ENCODE measurements around the gene FAM170B. TPM values are rescaled to one million over a fixed set of nuclear protein-coding genes. Genes with fewer than 3 reads are reported as not detected.
A peak's percentile ranks its signal among the peaks of the same experiment; 100 is the strongest.

The FAM170B gene
- polyA plus RNA-seq (ENCODE audit: insufficient read length in 10 of 10), result under 1 TPM in 1 of 10 donors, not detected in 9; 0.08 TPM
- long read RNA-seq, donor 1, result 0 reads
- long read RNA-seq, donor 2, result 0 reads
- long read RNA-seq, donor 3, result 0 reads
- long read RNA-seq, donor 4, result 0 reads
- long read RNA-seq, donor 5, result 0 reads
- long read RNA-seq, donor 6, result 0 reads
- long read RNA-seq, donor 7, result 0 reads
- long read RNA-seq, donor 8, result 0 reads
- long read RNA-seq, donor 9, result 0 reads

DNA sequence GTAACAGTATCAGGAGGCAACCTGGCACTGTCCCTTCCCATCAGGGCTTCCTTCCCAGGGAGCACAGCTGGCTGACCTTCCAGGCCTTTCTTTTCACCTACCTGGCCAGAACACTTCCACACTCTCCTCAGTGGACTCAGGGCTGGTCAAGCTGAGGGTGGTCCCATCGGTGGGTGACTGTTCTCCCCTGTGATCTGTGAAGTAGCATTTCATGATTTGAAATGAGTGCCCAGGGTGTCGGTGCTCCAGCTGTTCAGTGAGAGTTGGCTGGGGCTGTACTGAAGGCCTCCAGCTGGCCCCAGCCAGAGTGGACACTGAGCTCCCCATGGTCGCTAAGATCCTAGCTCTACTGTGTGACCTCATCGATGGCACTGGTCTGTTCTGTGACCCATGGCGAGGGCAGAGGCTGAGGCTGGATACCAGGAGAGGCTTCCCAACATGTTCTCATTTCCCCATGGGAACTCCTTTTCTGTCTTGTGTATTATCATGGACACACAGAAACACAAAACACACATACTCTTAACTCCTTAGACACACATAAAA, at the start of gene FAM170B:
TSS of gene FAM170B (minus strand) at position 316 of the 543 bp plus-strand sequence. CDS start at position 213, 103 bp downstream.
- DNase-seq, result no peak

DNA sequence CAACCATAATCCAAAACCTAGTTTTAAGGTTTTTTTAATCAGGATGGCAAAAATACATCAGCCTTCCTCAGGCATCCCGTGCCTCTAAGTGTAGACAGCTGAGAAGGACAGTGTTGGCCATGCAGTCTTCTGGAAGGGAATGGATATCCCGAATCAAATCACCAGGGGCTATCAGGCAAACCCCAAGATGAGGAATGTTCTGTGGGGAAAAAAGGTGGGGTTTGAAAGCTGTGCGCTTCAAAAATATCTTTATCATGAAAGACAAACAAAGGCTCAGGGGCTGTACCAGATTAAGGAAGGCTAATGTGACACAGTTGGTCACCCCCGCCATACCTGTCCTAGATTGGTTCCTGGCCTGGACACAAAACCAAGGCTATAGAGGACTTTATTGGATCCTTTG, 49.0 kb upstream of the FAM170B start:
- no peak for DNase-seq

DNA sequence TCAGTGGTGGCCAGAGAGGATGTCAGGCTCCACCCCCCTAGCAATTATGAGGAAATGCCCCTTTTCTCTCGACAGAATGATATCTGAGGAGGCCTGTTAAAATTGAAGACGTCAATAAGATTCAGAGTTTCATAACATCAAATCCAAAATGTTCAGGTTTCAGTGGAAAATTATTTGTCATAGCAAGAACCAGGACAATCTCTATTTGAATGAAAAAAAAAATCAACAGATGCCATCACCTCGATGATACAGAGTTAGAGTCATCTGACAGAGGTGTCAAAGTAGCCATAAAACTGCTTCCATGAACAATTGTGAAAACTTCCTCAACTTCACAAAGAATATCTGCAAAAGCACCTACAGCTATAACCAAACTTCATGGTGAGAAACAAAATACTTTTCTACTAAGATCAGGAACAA, 46.6 kb upstream of the FAM170B start:
- DNase-seq, result no peak

DNA sequence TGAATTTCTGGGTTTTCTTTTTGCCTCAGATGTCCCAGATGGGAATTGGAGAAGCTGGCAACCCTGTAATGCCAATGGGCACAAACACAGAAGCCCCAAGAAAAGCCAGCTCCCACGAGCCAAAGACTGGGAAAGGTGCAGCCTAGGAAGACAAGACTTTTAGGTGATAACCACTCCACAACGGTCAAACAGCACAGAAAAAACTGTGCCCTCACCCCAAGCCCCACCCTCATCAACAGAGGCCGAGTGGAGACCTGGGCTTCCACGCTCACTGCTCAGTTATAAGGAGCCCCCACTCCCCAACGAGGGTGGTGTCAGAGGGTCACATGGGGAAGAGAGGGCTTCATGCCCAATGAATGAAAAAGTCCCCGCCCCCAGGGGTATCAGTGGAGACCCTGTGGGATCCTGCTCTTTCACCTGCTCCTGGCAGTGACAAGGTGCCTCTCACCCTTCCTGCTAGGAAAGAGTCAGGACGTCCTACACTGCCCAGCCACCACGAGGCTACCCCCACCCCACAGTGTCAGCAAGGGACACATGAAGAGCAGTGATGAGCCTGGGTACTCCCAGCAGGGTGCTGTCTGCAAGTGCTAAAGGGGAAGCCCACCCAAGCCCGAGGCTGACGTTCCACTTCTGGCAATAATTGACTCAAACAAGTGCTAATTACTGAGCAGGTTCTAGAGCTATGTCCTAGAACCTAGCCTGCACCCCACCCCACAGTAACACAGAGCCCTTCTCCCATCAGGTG, 46.0 kb upstream of the FAM170B start:
- no peak for DNase-seq

DNA sequence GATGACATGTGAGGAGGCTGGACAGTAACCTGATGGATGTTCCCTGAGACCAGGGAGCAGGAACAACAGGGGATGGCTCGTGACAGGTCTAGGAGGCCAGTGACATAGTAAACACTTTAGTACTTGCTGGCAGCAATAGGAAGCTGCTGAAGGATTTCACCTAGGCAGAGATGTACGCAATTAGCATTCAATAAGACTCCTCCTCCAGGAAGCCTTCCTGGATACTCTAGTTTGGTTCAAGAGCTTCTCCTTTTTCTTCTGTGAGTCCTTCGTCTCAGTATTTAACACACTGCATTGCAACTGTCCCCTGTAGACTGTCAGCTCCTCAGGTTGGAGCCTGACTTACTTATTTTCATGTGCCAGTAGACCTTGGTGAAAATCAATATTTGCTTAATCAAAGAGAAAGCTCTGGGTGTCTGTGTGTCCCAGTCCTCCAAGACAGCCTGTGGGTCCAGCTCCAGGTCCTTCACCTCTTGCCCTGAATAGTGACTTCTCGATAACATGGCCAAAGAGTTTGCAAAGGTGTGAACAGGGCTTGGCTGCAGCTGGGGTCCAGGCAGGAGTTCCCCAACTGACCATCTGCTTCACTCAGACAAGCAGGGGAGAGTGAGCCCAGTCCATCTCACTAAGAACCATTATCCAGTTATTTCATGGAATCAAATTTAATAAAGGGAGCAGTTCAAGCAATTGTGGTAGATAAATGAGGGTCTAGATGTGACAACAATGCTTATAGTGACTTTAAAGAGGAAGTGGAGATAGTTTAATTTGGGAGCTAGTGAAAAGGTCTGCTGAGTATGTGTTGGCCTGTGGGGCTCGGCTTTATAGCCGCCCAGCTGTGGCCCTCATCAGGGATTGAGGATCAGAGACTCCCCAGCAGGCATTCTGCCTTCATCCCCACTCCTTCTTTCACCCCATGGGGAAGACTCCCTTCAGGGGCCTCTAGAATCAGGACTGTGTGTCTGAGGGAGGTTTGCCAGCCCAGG, 45.0 kb upstream of the FAM170B start:
- no peak for DNase-seq

DNA sequence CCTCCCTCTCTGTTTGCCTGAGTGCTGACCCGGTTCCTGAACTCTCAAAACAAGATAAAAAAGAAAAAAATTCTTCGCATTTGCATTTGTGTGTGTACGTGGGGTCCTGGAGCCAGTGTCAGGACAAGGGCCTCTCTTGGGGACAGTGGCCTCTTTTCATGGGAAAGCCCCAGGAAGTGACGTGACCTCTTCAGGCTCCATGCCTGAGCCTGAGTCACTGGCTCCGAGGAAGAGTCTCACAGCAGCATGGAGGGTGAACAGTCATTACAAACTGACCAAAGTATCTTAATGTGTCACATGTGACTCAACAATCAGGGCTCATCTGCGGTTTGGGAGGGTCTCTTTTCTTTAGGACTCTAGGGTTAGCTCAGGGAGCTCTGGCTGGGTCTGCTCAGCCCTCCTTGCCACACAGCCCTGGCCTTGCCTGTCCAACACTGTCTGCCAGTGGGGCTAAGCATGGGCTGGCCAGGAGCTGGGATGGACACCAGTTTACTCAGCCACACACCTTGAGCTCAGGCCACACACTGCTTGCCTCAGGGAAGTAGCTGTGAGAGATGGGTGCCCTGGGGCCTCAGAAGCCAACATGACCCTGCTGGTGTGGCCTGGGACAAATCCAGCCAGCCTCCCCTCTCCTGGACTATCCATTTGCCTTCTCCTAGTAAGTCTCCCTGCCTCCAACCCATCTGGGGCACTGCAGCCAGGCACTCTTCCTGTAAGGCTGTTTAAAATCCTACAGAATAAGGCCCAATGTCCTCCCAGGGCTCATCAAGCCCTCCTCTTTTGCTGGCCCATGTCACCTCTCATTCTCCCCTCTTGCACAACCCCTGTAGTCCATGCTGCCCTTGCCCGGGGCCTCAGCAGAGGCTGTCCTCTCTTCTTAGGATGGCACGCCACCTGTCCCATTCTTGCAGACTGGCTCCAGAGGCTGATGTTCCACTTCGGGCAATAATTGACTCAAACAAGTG, 43.9 kb upstream of the FAM170B start:
- peak; percentile 54 to 81 (median 73) for DNase-seq

DNA sequence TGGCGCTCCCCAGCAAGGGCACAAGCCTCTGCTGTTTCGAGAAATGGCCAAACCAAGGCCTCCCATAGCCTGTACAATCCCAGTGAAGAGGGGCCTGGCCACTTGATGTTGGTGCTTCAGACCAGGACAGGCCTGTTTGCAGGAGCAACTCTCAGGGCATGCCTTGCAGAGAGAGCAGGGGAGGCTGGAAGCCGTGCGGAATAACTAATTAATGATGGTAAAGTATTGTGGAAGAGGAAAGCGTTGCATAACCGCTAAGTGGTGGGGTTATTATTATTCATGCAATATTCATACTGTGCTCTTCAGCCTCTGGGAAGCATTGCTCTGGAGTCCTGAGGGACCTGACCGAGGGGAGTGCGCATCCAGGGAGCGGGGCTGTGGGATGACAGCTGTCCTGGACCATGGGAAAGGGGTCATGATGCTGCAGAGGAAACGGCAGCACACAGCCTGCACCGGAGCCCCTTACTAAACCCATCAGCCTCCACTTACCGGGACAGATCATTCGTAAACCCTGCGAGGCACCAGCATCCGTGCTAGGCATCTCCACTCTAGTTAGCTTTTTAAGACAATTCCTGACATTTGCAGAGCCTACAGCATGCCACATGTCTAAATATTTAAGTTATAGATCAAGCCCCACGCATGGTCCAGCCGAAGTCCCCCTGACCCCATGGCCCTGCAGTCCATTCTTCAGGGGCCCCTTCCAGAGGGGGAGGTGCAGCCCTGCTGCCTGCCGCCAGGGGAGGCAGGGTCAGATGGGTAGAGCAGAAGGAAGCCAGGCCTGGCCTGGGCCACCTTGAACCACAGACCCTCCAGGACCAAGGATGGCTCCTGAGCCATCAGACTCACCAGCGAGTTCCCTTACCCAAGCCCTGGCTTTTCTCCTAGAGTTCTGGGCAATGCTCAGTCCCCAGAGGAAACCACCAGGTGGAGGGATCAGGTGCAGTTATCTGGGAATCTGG, 42.8 kb upstream of the FAM170B start:
- DNase-seq, result no peak

DNA sequence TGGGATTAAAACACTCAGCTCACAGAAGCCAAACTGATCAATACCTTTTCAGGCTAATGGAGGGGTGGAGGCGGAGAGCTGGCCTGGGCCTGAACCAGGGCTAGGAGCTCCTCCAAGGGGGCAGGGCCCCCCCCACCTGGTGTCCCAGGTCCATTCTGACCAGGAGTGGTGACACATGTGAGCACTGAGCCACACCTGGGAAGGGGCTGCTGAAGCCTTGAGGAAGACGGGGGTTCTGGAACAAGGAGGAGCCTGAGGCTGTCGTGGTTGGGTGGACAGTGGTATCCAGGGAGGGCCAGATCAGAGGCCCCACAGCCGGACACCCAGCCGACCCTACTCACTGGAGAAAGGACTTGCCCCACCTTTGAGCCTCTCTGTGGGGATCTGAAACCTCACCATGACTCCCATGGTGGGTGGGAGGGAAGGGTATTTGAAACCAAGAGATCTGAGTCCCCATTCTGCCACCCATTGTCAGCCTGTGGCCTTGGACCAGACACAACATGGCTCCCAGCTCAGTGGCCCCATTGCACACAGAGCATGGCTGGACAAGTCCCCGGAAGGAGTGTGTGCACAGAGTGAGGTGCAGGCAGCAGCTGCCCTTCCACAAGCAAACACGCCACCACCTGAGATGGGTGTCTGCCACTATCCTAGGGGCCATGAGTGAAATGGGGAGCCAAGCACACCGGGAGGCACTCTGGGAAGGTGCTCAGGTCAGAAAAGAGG, 41.9 kb upstream of the FAM170B start:
- no peak for DNase-seq

DNA sequence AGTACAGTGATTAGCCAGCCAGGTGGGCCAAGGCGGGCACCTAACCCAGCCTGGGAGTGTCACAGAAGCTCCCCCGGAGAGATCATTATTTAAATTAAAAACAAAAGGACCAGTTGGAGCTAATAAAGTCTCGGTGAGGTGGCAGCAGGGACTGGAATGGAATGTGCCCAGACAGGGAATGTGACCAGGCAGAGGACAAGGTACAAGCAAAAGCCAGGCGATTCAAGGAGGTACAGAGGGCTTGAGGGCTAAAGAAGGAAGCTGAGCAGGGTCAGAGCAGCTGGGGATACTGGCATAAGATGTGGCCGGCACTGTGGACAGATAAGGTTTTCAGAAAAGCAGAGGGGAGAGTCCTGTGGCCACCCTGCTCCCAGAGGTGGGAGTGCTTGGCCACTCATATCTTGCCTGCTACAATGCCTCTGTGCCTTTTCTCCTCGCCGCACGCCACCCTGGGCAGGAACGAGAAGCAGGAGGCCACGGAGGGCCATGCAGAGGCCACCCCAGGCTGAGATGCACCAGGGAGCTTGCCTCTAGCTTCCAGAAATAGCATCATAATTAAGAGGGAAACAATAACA, 41.2 kb upstream of the FAM170B start:
- no peak for DNase-seq

DNA sequence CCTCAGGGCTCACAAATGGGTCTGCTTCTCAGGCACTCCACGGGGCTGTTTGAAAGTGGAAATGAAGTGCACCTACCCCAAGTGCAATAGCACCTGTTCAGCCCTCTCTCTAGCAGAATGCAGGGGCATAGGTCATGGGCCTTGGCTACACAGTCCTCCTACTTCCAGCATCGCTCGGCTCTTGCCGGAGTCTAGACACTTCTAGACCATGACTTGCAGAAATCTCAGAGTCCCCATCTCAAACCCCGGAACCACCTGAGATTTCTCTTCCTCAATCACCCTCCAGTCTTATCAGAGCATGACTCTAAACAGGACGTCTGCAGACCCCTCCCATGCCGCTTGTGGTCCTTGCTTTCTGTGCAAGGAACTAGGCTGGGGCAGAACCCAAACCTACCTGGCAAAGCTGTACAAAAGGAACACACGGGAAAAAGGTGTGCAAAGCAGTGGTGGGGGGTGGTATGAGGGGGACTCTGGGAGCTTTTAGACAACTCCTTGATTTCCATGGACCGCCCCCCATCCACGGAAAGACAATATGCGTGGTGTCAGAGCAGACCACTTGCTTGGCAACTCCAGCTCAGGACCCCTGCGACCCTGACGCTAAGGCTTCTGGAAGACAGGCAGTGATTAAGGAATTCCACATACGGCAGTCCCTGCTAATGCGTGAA, 40.6 kb upstream of the FAM170B start:
- no peak for DNase-seq

DNA sequence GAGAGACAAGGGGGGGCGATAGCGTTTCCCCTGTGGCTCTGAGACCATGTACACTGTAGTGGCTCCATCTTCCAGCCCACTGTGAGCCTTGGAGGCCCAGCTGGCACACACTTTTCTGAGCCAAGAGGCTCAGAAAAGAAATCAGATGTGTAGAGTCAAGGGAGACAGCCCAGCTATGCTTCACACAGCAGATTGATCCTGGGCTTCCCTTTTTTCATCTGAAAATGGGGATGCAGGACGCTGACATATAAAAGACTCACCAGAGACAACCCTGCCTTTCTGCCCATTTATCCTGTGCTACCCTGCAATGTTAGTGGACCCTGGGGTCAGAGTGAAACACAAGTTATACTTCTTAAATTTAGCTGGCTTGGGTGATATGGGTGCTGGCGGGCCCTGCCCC, 40.0 kb upstream of the FAM170B start:
- DNase-seq, result no peak

DNA sequence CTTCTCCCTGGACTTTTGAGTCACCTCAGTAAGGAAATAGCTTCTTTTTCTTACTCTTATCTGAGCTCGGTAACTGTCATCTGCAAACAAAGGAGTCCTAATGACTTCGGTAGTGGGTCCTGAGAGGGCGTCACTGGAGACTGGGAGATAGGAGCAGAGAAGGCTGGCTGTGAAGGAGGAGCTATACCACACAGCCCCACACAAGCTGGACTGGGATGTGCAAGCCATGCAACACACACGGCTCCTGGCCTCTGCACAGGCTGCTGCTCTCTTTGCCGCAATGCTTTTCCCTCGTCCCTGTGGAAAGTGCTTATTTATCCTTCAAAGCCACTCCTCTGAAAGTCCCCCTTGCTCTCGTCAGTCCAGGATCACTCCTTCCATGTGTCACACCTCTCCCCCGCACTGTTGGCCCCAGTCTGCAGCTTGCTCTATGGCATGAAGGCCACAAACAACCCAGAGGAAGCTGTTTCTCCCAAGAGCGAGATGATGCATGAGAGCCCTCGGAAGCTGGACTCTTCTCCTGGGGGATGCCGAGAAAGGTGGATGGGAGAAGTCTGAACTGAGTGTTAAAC, 39.5 kb upstream of the FAM170B start:
- DNase-seq, result no peak

DNA sequence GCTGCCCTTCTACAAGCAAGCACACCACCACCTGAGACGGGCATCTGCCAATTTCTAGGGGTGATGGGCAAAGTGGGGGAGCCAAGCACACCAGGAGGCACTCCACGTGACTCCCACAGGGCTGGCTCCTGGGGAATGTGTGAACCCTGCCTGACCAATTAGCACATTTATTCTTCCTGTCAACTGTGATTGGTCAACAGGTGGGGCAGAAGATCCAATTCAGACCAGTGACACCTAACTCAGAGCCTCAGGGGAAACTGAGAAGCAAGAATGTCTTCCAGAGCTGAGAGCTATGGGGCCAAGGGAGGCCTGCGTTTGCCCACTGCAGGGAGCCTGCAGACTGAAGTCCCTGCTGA, 38.9 kb upstream of the FAM170B start:
- no peak for DNase-seq

DNA sequence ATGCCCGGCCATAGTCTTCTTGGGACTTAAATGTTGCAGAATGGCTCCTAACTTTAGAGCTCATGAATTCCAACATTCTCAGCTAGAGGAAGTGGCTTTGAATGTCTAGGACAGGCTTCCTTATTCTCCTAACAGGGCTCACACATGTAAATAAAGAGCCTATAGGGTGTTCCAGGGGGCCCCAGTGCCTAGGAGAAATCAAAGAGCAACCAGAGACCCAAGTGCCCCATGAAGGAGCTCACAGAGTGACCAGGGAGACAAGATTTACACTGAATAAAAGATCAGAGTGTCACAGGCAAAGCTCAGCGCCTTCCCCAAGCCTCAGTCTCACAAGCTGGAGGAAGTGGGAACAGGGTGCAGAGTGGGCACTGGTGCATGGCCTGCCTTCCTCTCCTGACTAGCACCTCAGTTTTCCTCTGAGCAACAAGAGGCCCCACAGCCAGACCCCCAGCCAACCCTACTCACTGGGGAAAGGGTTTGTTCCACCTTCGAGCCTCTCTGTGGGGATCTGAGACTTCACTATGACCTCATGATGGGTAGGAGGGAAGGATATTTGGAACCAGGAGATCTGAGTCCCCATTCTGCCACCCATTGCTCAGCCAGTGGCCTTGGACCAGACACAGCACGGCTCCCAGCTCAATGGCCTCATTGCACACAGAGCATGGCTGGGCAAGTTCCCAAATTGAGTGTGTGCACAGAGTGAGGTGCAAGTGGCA, 38.4 kb upstream of the FAM170B start:
- no peak for DNase-seq

DNA sequence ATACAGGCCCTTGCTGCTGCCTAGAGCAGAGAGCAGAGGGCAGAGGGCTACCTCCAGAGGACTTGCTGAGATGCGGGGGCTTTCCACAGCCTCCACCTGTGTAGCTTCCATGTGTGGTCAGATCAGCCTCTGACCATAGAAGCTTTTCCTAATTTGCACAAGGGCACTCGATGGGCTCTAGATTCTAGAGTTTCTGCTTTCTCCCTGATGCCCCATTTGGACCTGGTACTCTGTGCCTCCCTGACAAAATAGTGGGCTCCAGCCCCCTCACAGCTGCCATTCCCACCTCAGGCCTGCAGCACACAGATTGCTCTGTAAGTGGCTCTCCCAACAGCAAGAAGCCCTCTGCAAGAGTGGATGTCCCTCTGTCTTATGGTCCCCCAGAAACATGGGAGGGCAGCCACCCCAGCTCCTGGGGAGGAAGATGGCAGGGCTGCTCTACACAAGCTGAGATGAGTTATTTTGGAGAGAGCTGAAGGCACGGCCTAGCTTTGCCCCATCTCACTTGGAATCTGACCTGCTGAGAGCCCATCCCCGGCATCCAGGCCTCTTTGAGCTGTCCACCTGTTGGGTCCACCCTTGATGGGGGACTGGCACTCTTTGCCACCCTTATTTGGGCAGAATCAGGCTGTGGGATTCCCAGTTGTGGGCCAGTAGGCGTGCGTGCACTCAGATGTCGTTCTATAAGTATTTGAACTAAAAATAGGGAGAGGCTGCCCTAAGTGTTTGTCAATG, 37.7 kb upstream of the FAM170B start:
- no peak for DNase-seq

DNA sequence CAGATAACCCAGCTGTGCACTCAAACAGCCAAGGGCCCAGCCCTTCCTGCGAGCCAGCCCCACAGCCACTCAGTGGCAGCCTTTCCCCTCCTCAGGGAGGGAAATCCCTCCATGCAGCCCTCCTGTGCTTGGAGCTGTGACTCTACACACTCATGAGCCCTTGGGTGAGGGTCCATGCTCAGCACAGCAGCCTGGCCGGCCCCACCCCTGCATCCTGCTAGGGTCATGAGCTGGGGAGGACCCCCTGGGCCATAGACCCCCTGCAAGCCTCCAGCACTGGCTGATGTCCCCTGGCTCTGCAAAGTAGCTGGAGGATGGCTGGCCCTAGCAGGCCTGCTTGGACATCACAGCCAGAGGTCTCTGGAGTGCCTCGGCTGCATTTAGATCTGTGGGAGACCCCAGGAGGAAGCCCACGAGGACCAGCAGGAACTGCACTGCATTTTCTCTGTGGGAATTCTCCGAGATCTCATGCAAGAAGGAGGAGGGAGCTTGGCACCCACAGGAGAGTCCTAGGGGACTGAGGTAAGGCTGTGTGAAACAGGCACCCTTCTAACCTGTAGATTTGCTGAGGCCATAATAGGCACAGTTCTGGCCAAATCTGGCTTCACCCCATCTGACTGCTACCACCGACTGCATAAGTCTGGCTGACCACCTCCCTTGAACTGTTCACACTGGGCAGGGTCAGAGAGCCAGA, 37.0 kb upstream of the FAM170B start:
- DNase-seq, result no peak
